GM19372 (cell line): ENCODE results near the gene GATA6.

Experiments
- ATAC-seq: cut with Tn5 transposase; IDR thresholded peaks from one replicate; pipeline ENCODE4 v1.9.1; 2021; ENCODE audit warnings: mild to moderate bottlenecking, low read depth, moderate library complexity; ENCODE audit not compliant: unreplicated experiment

GATA6 gene

DNA sequence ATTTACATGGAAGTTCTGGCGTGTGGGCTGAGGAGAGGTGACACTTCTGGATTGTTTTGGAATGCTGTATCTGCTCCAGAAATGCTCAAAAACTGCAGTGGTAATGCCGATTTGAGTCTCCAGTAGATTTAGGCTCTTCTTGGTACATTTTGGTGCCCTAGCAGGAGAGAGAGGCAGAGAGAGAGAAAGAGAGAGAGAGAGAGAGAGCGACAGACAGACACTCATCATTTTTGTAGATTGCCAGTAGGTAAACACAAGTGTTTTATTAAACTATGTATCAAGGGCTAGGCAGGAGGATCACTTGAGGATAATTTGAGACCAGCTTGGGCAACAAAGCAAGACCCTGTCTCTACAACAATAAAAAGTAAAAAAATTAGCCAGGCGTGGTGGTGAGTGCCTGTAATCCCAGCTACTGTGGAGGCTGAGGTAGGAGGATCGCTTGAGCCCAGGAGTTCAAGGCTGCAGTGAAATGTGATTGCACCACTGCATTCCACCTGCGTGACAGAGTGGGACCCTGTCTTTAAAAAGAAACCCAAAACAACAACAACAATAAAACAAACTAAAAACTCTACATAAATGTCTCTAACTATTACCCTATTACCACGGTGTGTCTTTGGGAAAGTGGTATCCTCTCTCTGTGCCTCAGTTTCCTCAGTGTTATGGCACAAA lies 60.2 kb downstream of the GATA6 start:
- ATAC-seq, result no peak

DNA sequence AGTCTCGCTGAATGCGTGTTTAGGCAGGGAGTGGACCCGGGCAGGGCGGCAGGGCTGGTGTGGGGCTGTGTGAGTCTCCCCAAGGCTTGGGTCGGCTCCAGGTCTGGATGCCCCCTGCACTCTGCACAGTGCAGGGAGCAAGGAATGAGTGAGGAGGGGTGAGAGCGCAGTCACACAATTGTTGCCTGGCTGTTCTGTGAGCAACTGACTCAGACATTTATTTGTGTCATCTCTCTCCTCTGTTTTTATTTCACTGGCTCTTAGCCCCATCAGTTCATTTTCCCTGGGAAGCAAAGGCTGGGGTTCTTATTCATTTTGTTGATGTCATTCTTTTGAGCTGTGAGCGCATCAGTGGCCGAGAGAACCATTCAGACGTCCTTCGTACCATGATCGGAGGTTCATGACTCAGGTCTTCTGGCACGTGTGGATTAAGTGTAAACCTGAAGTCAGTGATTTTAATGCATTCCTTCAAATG lies 61.1 kb downstream of the GATA6 start:
- ATAC-seq, result no peak

DNA sequence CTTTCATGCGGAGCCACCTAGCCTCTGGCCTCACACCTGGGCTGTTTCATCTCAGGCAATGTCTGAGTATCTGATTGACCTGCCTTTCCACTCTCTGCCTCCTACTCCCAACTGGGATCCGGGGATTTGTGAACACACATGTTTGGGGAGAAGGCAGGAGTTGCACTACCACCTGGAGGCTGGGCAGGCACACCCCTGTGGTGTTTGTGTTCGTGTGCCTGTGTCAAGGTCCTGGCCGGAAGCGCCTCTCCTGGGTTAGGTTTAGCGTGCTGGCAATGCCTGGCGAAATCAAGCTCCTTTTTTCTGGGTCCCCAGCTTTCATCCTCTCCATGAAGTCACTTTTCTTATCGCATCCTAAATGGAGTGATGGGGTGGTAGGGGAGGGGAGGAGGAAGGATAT lies 63.9 kb downstream of the GATA6 start:
- ATAC-seq, result no peak

DNA sequence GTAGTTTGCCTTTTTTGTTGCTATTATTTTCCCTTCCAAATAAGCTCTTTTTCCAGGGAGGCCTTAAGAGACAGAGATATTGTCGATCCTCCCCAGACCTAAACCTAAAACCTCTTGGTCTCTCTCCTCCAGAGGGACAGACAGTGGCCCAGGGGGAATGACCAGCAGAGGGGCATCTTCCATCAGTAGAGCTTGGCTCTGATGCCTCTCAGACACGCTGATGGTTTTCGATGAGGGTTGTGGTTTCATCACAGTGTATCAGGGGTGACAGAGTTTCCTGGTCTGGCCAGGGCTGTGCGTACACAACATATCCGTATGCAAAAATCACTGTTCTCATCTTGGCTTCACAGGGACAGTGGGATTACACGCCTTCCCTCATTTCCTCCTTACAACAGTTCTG lies 68.6 kb downstream of the GATA6 start:
- no peak for ATAC-seq

DNA sequence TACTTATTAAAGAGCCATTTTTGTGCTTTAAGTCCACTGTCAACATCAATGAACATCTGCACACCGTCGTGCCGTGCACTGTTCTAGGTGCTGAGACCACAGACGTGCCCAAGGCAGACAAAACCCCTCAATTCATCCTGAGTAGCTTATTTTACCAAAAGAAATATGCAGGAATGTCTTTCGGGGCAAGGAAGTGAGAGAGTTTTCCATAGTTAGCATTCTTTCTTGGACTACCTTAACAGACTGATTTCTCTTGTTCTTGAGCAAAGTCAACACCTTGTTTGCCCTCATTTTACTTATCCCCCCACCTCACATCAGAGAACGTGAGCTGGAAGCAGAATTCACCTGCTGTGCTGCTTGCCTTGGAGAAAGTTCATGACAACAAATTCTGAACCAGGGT lies 69.3 kb downstream of the GATA6 start:
- no peak for ATAC-seq

DNA sequence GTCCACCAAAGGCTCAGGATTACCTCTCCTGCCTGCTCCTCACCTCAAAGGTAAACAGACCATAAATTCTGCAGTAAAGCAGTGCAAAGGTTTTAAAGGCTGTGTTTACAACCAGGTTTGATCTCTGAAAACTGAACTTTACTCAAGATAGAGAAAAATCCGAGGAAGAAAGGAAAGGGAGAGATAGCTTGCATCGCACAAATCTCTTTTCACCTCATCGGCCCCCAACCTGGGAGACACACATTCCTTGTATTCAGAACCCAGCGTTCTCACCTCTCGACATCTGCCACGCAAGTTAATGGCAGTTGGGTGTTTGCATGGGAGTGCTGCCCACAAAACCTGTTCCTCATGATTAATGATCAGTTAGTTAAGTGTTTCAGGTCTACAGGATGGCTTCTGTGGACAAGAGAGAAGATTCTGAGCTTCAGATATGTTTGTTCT lies 72.6 kb downstream of the GATA6 start:
- no peak for ATAC-seq

DNA sequence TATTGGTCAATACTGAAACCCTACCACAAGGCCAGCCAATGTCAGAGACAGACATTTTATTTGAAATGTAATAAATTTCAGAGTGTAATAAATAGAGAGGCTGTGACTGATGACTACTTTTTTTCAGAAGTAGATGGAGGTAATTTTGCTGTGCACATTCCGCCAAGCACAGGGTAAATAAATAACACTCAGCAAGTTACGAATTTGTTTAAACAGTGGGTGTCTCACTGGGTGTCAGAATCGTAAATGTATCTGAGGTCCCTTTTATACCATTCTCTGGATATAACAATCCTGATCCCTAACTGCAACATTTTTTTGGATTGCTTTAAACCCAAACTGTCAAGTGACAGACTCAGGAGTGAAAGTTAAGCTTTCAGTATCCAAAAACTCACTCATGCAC lies 74.1 kb downstream of the GATA6 start:
- no peak for ATAC-seq

DNA sequence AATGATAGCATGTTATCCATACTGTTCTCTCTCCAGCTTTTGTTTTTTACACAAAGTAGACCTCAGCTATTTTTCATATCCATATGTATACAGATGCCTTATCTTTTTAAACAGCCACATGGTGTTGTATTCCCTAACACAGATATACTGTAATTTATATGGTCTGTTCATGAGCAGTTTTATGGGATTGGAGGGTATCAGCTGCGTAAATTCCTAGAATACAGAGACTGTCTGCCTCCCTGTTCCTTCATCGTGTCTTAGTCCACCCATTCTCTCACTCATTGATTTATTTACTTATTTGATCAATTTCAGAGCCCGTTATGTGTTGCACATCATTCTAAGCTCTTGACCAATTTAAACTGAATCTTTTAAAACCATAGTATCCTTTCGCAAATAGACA lies 80.6 kb downstream of the GATA6 start:
- ATAC-seq, result no peak

DNA sequence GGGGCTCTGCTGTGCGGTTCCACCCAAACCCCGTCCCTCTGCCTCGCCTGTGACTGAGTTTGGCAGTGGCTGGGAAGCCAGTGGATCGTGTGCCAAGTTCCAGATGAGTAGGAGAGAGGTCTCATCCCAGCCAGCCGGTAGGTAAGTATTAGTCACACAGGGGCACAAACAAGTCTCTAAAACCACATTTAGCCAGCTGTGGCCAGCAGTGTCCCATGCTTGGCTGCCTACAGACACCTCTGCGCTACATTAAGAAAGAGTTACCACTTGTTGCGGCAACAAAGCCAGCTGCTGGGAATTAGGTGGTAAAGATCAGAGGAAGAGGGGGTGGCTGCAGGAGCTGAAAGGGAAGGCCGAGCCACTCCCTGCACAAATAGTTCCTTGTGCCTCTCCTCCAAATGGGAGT lies 81.2 kb downstream of the GATA6 start:
- no peak for ATAC-seq
